OCI-LY7 (cell line): ENCODE measurements around the gene ILKAP. TPM values are rescaled to one million over a fixed set of nuclear protein-coding genes. Genes with fewer than 3 reads are reported as not detected.

Experiments
- BruUV-seq: library from RNA; stranded (reverse); fragments of 400-500 nt; replicated peaks from 2 replicates; lab custom pipeline; 2021; lab: Mats Ljungman, UMichigan
- CTCF ChIA-PET: fragments of 300-600 bp; sonication (Branson Sonifier 250); formaldehyde crosslinking; loops from one replicate; lab custom pipeline; 2022; ENCODE audit warnings: antibody characterized with exemption; ENCODE audit not compliant: unreplicated experiment; lab: Charles Lee
- POLR2A ChIA-PET: fragments of 300-600 bp; sonication (Branson Sonifier 250); formaldehyde crosslinking; loops from one replicate; lab custom pipeline; 2022; ENCODE audit warnings: antibody characterized with exemption; lab: Charles Lee
- DNase-seq: peaks from one replicate; pipeline ENCODE4 v3.0.0-alpha.2; 2015; ENCODE audit warnings: low spot score
- H2AFZ ChIP-seq: fragments of 200-600 bp; sonication (generic), shearing (Covaris generic); 2 replicates; pipeline ENCODE4 v1.6.1; 2014; ENCODE audit warnings: mild to moderate bottlenecking, antibody characterized with exemption, low read length, moderate library complexity
- H3K27ac ChIP-seq: fragments of 200-600 bp; sonication (generic); 2 replicates; pipeline ENCODE4 v1.5.1; 2014; ENCODE audit warnings: mixed run types, low read depth, mild to moderate bottlenecking, moderate library complexity, low read length, inconsistent platforms; ENCODE audit not compliant: poor library complexity, severe bottlenecking
- H3K36me3 ChIP-seq: fragments of 200-600 bp; sonication (generic); 2 replicates; pipeline ENCODE4 v1.6.1; 2014; ENCODE audit warnings: mild to moderate bottlenecking, antibody characterized with exemption, low read length, moderate library complexity, mixed read lengths; ENCODE audit not compliant: insufficient read depth
- H3K4me1 ChIP-seq: fragments of 200-600 bp; sonication (generic); 2 replicates; pipeline ENCODE4 v1.5.1; 2014; ENCODE audit warnings: mild to moderate bottlenecking, low read length; ENCODE audit not compliant: insufficient read depth, poor library complexity, severe bottlenecking
- H3K4me2 ChIP-seq: fragments of 200-600 bp; sonication (generic); 2 replicates; pipeline ENCODE4 v1.6.1; 2014; ENCODE audit warnings: mild to moderate bottlenecking, low read length
- H3K4me3 ChIP-seq: fragments of 200-600 bp; sonication (generic); 2 replicates; pipeline ENCODE4 v1.5.1; 2014; ENCODE audit warnings: mild to moderate bottlenecking, low read depth, low read length; ENCODE audit not compliant: poor library complexity, severe bottlenecking
- H3K79me2 ChIP-seq: fragments of 200-600 bp; sonication (generic); 2 replicates; pipeline ENCODE4 v1.6.1; 2016; ENCODE audit warnings: low read depth, mild to moderate bottlenecking, low read length, moderate library complexity, mixed read lengths; ENCODE audit not compliant: insufficient read depth
- H3K9me2 ChIP-seq: fragments of 200-600 bp; sonication (generic); 2 replicates; pipeline ENCODE4 v1.6.1; 2016; ENCODE audit warnings: mild to moderate bottlenecking, low read length, mixed read lengths; ENCODE audit not compliant: insufficient read depth
- H3K9me3 ChIP-seq: fragments of 200-600 bp; sonication (generic); 2 replicates; pipeline ENCODE4 v1.6.1; 2014; ENCODE audit warnings: mild to moderate bottlenecking, mixed run types, low read length, mixed read lengths
- H4K20me1 ChIP-seq: fragments of 200-600 bp; sonication (generic); 2 replicates; pipeline ENCODE4 v1.6.1; 2014; ENCODE audit warnings: mild to moderate bottlenecking, antibody characterized with exemption, low read length, moderate library complexity, mixed read lengths; ENCODE audit not compliant: insufficient read depth
- CTCF ChIP-seq: fragments of 200-600 bp; sonication (generic); conservative IDR thresholded peaks from 2 replicates; pipeline ENCODE4 v1.5.1; 2014; ENCODE audit warnings: mild to moderate bottlenecking, antibody characterized with exemption, low read length, moderate library complexity, mixed read lengths
- EZH2phosphoT487 ChIP-seq: fragments of 200-600 bp; sonication (generic); IDR thresholded peaks from 2 replicates; pipeline ENCODE4 v1.6.1; 2018; ENCODE audit warnings: low read depth, borderline replicate concordance, mild to moderate bottlenecking, mixed run types, antibody characterized with exemption, low read length, moderate library complexity, mixed read lengths
- intact Hi-C: fragments of 100-400 bp; cut with micrococcal nuclease; formaldehyde crosslinking; loops from one replicate; pipeline ENCODE4 v1.10.0; 2022; ENCODE audit not compliant: unreplicated experiment
- total RNA-seq, 2 experiments: library from RNA; depleted of rRNA in 1 of 2; stranded (reverse); fragments of >200 nt in 1 of 2; shearing (Covaris generic) in 1 of 2; gene quantifications; 2 replicates each; pipeline ENCODE4 v1.2.3, GENCODE V29; 2014 to 2022

The ILKAP gene
- total RNA-seq, 2 experiments from 2014 or later, result 33.1 to 61.8 TPM

- Histone ChIP-seq H2AFZ (no peak overlapping the region), H3K27ac (no peak overlapping the region), H3K4me1 (peaks cover 7% of the 10 kb centered on the region), H4K20me1 (no peaks in the 10 kb centered on the region), H3K9me3 (no peaks in the 10 kb centered on the region), H3K79me2 (no peaks in the 10 kb centered on the region), H3K9me2 (no peaks in the 10 kb centered on the region), H3K4me3 (no peak overlapping the region), H3K36me3 (no peaks in the 10 kb centered on the region), H3K4me2 (no peak overlapping the region)
- no peak for DNase-seq
- TF ChIP-seq CTCF (no peak), EZH2phosphoT487 (no peak)
- CTCF ChIA-PET, result no interaction called here
- BruUV-seq, result no TSS peak
- intact Hi-C loops, result loop anchor here (10.0 kb wide), 1 partner anchor 225 kb away; no protein-coding TSS in a partner anchor
- POLR2A ChIA-PET, result no interaction called here
Measured at GRCh38 chr2:238149841-238150572, 53.5 kb downstream of the ILKAP start.

GRCh38 chr2:238148981-238149380, 54.5 kb downstream of the ILKAP start:
- no peak overlapping the region for H2AFZ ChIP-seq
- no peak overlapping the region for H3K27ac ChIP-seq
- CTCF ChIA-PET, result no interaction called here
- H3K36me3 ChIP-seq, result no peaks in the 10 kb centered on the region
- no peak for DNase-seq
- no peak overlapping the region for H3K4me3 ChIP-seq
- H3K79me2 ChIP-seq, result no peaks in the 10 kb centered on the region
- TF ChIP-seq EZH2phosphoT487 (no peak), CTCF (no peak)
- peaks cover 7% of the 10 kb centered on the region for H3K4me1 ChIP-seq
- H3K9me2 ChIP-seq, result no peaks in the 10 kb centered on the region
- H3K4me2 ChIP-seq, result no peak overlapping the region
- POLR2A ChIA-PET, result no interaction called here
- no peaks in the 10 kb centered on the region for H3K9me3 ChIP-seq
- intact Hi-C loops, result no loop called here
- no TSS peak for BruUV-seq
- H4K20me1 ChIP-seq, result no peaks in the 10 kb centered on the region
